ENCODE data around the gene RNU6-7.

RNU6-7 gene

DNA sequence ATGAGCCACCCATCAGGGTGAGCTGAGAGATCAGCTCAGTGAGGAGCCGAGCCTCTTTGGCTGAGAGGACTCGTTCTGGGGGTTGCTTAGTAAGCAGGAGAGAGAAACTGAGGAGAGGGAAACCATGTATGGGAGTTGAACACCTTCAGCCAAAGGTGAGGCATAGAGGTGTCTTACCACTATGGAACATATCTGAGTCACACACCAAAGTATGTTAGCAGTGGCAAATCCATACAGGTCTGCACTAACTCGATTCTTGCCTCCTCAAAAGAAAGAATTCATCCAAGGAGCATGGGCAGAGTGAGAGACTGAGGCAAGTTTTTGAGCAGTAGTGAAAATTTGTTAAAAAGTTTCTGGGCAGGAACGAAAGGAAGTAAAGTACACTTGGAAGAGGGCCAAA is 47.9 kb downstream of the RNU6-7 start:
- no peak overlapping the region for H3K27ac ChIP-seq
- no peak for DNase-seq
- no peaks in the 10 kb centered on the region for H3K36me3 ChIP-seq (replicated peaks)
- in situ Hi-C loops (cut with HindIII; ENCODE audit: low pct_ligation_motif_present, low sequenced_read_pairs): no loop called here
- no peak overlapping the region for H3K4me3 ChIP-seq (ENCODE audit: low read depth, low read length)
- H3K27me3 ChIP-seq (replicated peaks): no peaks in the 10 kb centered on the region
- TF ChIP-seq, protein P1, sequence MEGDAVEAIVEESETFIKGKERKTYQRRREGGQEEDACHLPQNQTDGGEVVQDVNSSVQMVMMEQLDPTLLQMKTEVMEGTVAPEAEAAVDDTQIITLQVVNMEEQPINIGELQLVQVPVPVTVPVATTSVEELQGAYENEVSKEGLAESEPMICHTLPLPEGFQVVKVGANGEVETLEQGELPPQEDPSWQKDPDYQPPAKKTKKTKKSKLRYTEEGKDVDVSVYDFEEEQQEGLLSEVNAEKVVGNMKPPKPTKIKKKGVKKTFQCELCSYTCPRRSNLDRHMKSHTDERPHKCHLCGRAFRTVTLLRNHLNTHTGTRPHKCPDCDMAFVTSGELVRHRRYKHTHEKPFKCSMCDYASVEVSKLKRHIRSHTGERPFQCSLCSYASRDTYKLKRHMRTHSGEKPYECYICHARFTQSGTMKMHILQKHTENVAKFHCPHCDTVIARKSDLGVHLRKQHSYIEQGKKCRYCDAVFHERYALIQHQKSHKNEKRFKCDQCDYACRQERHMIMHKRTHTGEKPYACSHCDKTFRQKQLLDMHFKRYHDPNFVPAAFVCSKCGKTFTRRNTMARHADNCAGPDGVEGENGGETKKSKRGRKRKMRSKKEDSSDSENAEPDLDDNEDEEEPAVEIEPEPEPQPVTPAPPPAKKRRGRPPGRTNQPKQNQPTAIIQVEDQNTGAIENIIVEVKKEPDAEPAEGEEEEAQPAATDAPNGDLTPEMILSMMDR (IDR thresholded peaks at IDR 0.05; ENCODE audit: low read depth, low read length, missing control alignments): no peak

DNA sequence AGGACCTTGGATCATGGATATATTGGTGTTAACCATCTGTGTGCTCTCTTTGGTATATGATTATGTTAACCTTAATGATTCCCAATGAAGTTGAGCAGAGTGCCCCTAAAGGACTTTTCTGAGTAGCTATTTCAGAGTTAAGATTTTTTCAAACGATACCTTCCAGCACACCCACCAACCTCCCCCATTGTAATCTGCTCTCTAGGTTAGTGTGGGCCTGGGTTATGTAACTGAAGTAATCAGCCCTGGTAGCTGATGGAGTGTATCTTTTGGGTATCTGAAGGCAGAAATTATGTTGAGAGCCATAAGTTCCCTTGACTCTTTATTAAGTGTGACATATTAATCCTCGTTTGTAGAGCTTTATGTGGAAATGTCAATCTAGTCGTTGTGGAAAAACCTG is 48.8 kb downstream of the RNU6-7 start:
- in situ Hi-C loops (cut with HindIII; ENCODE audit: low pct_ligation_motif_present, low sequenced_read_pairs): no loop called here
- no peak for DNase-seq
- H3K27ac ChIP-seq: no peak overlapping the region
- H3K4me3 ChIP-seq (ENCODE audit: low read depth, low read length): no peak overlapping the region
- H3K36me3 ChIP-seq (replicated peaks): no peaks in the 10 kb centered on the region
- no peaks in the 10 kb centered on the region for H3K27me3 ChIP-seq (replicated peaks)
- TF ChIP-seq, protein P1 (IDR thresholded peaks at IDR 0.05; ENCODE audit: low read depth, low read length, missing control alignments): no peak

DNA sequence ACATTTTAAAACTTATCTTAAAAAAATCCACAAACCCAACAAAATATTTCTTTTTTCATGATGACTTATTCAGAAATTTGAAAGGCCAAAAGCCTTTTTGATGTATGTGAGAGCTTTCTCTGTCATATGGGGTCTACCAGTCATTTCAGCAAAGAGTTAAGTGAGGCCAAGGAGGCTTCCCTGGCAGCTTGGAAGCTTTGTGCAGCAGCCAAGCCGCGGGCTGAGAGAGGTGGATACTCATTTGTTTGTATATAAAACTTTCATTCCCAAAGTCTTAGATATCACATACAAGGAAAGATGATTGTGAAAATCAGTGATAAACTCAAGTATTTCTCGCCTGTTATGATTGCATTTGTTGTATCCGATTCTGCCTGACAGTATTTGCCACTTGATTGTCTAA is 49.7 kb downstream of the RNU6-7 start:
- Histone ChIP-seq H3K4me3 (ENCODE audit: low read depth, low read length) (no peak overlapping the region), H3K36me3 (replicated peaks) (no peaks in the 10 kb centered on the region), H3K27me3 (replicated peaks) (no peaks in the 10 kb centered on the region), H3K27ac (no peak overlapping the region)
- in situ Hi-C loops (cut with HindIII; ENCODE audit: low pct_ligation_motif_present, low sequenced_read_pairs): no loop called here
- no peak for DNase-seq
- TF ChIP-seq, protein P1 (IDR thresholded peaks at IDR 0.05; ENCODE audit: low read depth, low read length, missing control alignments): no peak

All from brain microvascular endothelial cell (primary cell).